Measurements from ENCODE around the gene TSACC. TPM values are rescaled to one million over a fixed set of nuclear protein-coding genes. Genes with fewer than 3 reads are reported as not detected.

The TSACC gene
- total RNA-seq, 1 donor from 2014 or later: 0.44 TPM

DNA sequence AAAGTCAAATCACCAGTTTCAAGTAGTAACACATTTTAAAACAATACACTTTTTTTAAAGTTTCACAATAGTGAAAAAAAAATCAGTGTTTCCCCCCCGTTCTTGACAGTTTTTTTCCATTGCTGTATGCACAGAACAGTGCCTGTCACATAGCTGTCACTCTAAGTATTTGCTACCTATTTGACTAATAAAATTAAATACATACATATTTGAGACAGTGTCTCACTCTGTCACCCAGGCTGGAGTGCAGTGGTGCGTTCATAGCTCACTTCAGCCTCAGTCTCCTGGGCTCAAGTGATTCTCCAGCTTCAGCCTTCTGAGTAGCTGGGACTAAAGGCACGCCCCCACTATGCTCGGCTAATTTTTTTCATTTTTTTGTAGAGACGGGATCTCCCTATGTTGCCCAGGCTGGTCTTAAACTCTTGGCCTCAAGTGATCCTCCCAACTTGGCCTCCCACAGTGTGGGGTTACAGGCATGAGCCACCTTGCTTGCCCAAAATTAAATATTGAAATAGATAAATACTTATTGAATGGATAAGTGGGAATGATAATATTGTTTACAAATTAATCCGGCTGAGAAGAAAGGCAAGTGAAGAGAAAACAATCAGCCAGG lies 18.0 kb downstream of the TSACC start:
- ATAC-seq (ENCODE audit: low read depth): no peak
- ChIA-PET CTCF (interaction anchor here (0.7 to 1.7 kb wide), 5 partner anchors 20 to 378 kb away, joined by 3 to 4 read pairs (median 3); partner anchors contain the start of gene ARHGEF2), POLR2A (no interaction called here)
- H3K9me3 Mint-ChIP-seq: no peaks in the 10 kb centered on the region
- no peak for DNase-seq
- H3K27me3 Mint-ChIP-seq: peaks cover 31% of the 10 kb centered on the region
- no peaks in the 10 kb centered on the region for H3K36me3 Mint-ChIP-seq (ENCODE audit: low read depth)
- intact Hi-C loops (cut with micrococcal nuclease): no loop called here
- no peak overlapping the region for H3K27ac Mint-ChIP-seq
- H3K4me3 Mint-ChIP-seq: no peak overlapping the region
- peaks cover 4% of the 10 kb centered on the region for H3K4me1 Mint-ChIP-seq
- TF ChIP-seq, protein P1, sequence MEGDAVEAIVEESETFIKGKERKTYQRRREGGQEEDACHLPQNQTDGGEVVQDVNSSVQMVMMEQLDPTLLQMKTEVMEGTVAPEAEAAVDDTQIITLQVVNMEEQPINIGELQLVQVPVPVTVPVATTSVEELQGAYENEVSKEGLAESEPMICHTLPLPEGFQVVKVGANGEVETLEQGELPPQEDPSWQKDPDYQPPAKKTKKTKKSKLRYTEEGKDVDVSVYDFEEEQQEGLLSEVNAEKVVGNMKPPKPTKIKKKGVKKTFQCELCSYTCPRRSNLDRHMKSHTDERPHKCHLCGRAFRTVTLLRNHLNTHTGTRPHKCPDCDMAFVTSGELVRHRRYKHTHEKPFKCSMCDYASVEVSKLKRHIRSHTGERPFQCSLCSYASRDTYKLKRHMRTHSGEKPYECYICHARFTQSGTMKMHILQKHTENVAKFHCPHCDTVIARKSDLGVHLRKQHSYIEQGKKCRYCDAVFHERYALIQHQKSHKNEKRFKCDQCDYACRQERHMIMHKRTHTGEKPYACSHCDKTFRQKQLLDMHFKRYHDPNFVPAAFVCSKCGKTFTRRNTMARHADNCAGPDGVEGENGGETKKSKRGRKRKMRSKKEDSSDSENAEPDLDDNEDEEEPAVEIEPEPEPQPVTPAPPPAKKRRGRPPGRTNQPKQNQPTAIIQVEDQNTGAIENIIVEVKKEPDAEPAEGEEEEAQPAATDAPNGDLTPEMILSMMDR (IDR thresholded peaks at IDR 0.05): no peak

DNA sequence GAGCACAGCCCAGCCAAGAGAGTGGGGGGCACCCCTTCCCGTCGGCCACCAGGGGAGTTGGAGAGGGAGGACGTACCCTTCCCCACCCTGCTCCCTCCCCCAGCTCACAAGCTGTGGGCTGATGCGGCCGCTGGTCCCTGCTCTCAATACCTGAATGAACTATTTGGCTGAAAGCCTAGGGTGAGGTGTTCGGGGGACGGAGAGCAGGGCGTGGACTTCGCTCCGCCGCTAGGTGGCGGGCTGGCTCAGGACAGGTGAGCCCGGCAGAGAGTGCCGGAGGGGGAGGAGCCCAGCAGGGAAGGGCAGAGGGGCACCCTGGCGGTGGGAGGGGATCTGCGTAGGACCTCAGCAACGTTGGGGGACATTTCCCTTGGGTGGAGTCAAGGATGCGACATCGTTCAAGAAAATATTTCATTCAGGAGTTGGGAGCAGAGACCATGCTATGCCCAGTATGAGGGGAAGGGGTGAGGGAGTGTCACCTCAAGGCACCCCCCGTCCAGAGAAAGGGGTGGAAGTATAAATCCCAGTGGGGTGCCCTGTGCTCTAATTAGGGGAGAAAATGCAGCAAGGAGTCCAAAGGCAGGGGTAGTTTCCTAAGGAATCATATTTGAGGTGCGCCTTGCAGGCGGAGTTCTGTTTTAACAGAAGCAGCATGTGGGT lies 18.7 kb downstream of the TSACC start:
- CTCF ChIA-PET: interaction anchor here (0.7 to 1.7 kb wide), 4 partner anchors 24 to 379 kb away, joined by 3 to 4 read pairs (median 3); partner anchors contain the start of gene ARHGEF2
- POLR2A ChIA-PET: no interaction called here
- ATAC-seq (ENCODE audit: low read depth): peak; percentile 100
- intact Hi-C loops (cut with micrococcal nuclease): loop anchor here (1.0 kb wide), 1 partner anchor 89 kb away; no protein-coding TSS in a partner anchor
- Mint-ChIP-seq H3K27me3 (peaks cover 31% of the 10 kb centered on the region), H3K27ac (no peak overlapping the region), H3K36me3 (ENCODE audit: low read depth) (no peaks in the 10 kb centered on the region), H3K4me3 (no peak overlapping the region), H3K9me3 (no peaks in the 10 kb centered on the region), H3K4me1 (peaks cover 4% of the 10 kb centered on the region)
- DNase-seq: peak; percentile 71
- TF ChIP-seq, protein P1 (IDR thresholded peaks at IDR 0.05): peak; percentile 94

DNA sequence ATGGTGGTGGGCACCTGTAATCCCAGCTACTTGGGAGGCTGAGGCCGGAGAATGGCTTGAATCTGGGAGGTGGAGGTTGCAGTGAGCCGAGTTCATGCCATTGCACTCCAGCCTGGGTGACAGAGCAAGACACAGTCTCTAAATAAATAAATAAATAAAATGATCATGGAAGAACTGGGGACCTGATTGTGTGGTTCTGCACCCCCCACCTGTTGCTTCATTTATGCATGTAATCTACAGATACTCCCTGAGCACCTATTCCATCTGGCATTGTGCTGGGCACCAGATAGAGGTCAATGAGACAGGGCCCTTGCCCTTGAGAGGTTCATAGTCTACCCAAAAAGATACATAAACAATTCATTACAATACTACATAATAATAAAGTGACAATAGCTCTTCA lies 19.7 kb downstream of the TSACC start:
- POLR2A ChIA-PET: no interaction called here
- CTCF ChIA-PET: interaction anchor here (1.4 to 2.1 kb wide), 4 partner anchors 13 to 88 kb away, joined by 3 to 11 read pairs (median 6); no protein-coding TSS in a partner anchor
- Mint-ChIP-seq H3K9me3 (no peaks in the 10 kb centered on the region), H3K4me1 (peaks cover 4% of the 10 kb centered on the region), H3K4me3 (no peak overlapping the region), H3K27ac (no peak overlapping the region), H3K36me3 (ENCODE audit: low read depth) (no peaks in the 10 kb centered on the region), H3K27me3 (peaks cover 31% of the 10 kb centered on the region)
- ATAC-seq (ENCODE audit: low read depth) (no peak), DNase-seq (no peak)
- TF ChIP-seq, protein P1 (IDR thresholded peaks at IDR 0.05): no peak
- intact Hi-C loops (cut with micrococcal nuclease): loop anchor here (1.0 kb wide), 1 partner anchor 88 kb away; no protein-coding TSS in a partner anchor

DNA sequence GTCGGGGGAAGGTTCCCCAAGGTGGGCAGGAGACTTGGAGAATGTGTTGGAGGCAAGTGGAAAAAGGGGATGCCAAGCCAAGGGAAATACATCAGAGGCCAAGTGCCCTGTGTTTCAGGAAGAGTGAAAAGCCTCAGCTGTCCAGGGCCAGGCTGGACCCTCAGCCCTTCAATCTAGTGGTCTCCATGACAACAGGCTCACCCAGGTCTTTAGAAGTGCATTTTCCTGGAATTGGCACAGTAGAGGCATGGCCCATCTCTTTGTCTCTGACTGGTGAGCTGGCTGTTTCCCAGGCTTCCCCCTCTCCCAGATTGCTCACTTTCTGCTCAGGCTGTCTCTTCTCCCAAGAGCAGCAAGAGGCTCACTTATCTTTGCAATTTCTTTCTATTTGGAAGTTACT lies 20.3 kb downstream of the TSACC start:
- ATAC-seq (ENCODE audit: low read depth) (no peak), DNase-seq (no peak)
- no peak overlapping the region for H3K4me3 Mint-ChIP-seq
- no peak overlapping the region for H3K27ac Mint-ChIP-seq
- POLR2A ChIA-PET: no interaction called here
- CTCF ChIA-PET: interaction anchor here (0.7 to 2.1 kb wide), 6 partner anchors 12 to 87 kb away, joined by 3 to 11 read pairs (median 4); no protein-coding TSS in a partner anchor
- TF ChIP-seq, protein P1 (IDR thresholded peaks at IDR 0.05): no peak
- peaks cover 4% of the 10 kb centered on the region for H3K4me1 Mint-ChIP-seq
- peaks cover 30% of the 10 kb centered on the region for H3K27me3 Mint-ChIP-seq
- no peaks in the 10 kb centered on the region for H3K36me3 Mint-ChIP-seq (ENCODE audit: low read depth)
- intact Hi-C loops (cut with micrococcal nuclease): no loop called here
- H3K9me3 Mint-ChIP-seq: no peaks in the 10 kb centered on the region

DNA sequence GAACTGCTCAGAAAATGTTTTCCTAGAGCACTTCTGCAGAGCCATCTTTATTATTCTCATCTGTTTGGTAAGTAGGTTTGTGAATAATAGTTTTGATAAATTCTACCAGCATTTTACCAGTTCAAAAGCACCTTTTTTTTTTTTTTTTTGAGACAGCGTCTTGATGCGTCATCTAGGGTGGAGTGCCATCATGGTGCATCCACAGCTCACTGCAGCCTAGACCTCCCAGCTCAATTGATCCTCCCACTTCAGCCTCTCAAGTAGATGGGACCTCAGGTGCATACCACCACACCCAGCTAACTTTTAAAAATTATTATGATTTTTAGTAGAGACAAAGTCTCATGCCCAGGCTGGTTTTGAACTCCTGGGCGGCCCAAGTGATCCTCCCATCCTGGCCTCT lies 20.9 kb downstream of the TSACC start:
- Mint-ChIP-seq H3K4me3 (no peak overlapping the region), H3K27me3 (peaks cover 32% of the 10 kb centered on the region), H3K4me1 (peaks cover 4% of the 10 kb centered on the region), H3K36me3 (ENCODE audit: low read depth) (no peaks in the 10 kb centered on the region), H3K27ac (no peak overlapping the region), H3K9me3 (no peaks in the 10 kb centered on the region)
- ATAC-seq (ENCODE audit: low read depth) (no peak), DNase-seq (no peak)
- POLR2A ChIA-PET: no interaction called here
- TF ChIP-seq, protein P1 (IDR thresholded peaks at IDR 0.05): no peak
- CTCF ChIA-PET: interaction anchor here (0.7 to 2.1 kb wide), 6 partner anchors 12 to 86 kb away, joined by 3 to 11 read pairs (median 4); no protein-coding TSS in a partner anchor
- intact Hi-C loops (cut with micrococcal nuclease): no loop called here

Data from activated B cell treated with CpG ODN at 0.5 μM for 24 hours (primary cell).